WTC11 (cell line): ENCODE measurements around the gene KRTAP26-1. TPM values are rescaled to one million over a fixed set of nuclear protein-coding genes. Genes with fewer than 3 reads are reported as not detected.

Source experiments
- ATAC-seq: fragments of 200-7000 bp; cut with Tn5 transposase; 2 replicates; pipeline ENCODE4 v1.10.0; 2021; ENCODE audit warnings: mild to moderate bottlenecking, moderate library complexity
- CTCF ChIA-PET: fragments of 300-600 bp; sonication (Branson Sonifier 250); formaldehyde crosslinking; loops from one replicate; lab custom pipeline; 2021; ENCODE audit warnings: antibody characterized with exemption; lab: Charles Lee
- POLR2A ChIA-PET: fragments of 350-600 bp; sonication (Branson Sonifier 250); formaldehyde crosslinking; loops from one replicate; lab custom pipeline; 2021; ENCODE audit warnings: antibody characterized with exemption; lab: Charles Lee
- DNase-seq: peaks from one replicate; pipeline ENCODE4 v3.0.0; 2021; ENCODE audit warnings: low spot score
- H3K27ac Mint-ChIP-seq: 2 replicates; pipeline ENCODE4 v1.8.0; 2021; ENCODE audit warnings: mixed read lengths
- H3K27me3 Mint-ChIP-seq: 2 replicates; pipeline ENCODE4 v1.8.0; 2021; ENCODE audit warnings: low read depth, mild to moderate bottlenecking, moderate library complexity, mixed read lengths
- H3K36me3 Mint-ChIP-seq: 2 replicates; pipeline ENCODE4 v1.8.0; 2021; ENCODE audit warnings: mixed read lengths
- H3K4me1 Mint-ChIP-seq: 2 replicates; pipeline ENCODE4 v1.8.0; 2022; ENCODE audit warnings: mixed read lengths
- H3K4me3 Mint-ChIP-seq: 2 replicates; pipeline ENCODE4 v1.8.0; 2021; ENCODE audit warnings: mild to moderate bottlenecking, moderate library complexity, mixed read lengths
- H3K9me3 Mint-ChIP-seq: 2 replicates; pipeline ENCODE4 v1.8.0; 2021; ENCODE audit warnings: mixed read lengths
- AR ChIP-seq: fragments of 250-450 bp; sonication (Bioruptor Pico); IDR thresholded peaks from 2 replicates; pipeline ENCODE4 v1.9.0; 2021; ENCODE audit warnings: mild to moderate bottlenecking
- CDX4 ChIP-seq: fragments of 250-450 bp; sonication (Bioruptor Pico); IDR thresholded peaks from 2 replicates; pipeline ENCODE4 v1.9.0; 2021; ENCODE audit warnings: moderate library complexity, mild to moderate bottlenecking, inconsistent platforms, borderline replicate concordance
- CREB1 ChIP-seq: sonication (generic); formaldehyde crosslinking; IDR thresholded peaks from 2 replicates; pipeline ENCODE4 v1.8.0; 2023; ENCODE audit warnings: mild to moderate bottlenecking, missing genetic modification reagents
- ELF4 ChIP-seq: sonication (generic); formaldehyde crosslinking; IDR thresholded peaks from 2 replicates; pipeline ENCODE4 v1.8.1; 2022; ENCODE audit warnings: low read depth, mild to moderate bottlenecking, moderate library complexity, missing genetic modification reagents
- EMX1 ChIP-seq: fragments of 250-450 bp; sonication (Bioruptor Pico); IDR thresholded peaks from 2 replicates; pipeline ENCODE4 v1.8.0; 2021; ENCODE audit warnings: mild to moderate bottlenecking
- ERG ChIP-seq: fragments of 250-450 bp; sonication (Bioruptor Pico); IDR thresholded peaks from 2 replicates; pipeline ENCODE4 v1.8.0; 2021; ENCODE audit warnings: mild to moderate bottlenecking
- FOXK1 ChIP-seq: sonication (generic); formaldehyde crosslinking; IDR thresholded peaks from 2 replicates; pipeline ENCODE4 v1.8.0; 2022; ENCODE audit warnings: mild to moderate bottlenecking, moderate library complexity, missing genetic modification reagents
- FOXP4 ChIP-seq: sonication (generic); formaldehyde crosslinking; IDR thresholded peaks from 2 replicates; pipeline ENCODE4 v1.8.0; 2022; ENCODE audit warnings: mild to moderate bottlenecking, missing genetic modification reagents
- GABPB1 ChIP-seq: sonication (generic); formaldehyde crosslinking; IDR thresholded peaks from 2 replicates; pipeline ENCODE4 v1.8.1; 2023; ENCODE audit warnings: mild to moderate bottlenecking, missing genetic modification reagents
- MYBL2 ChIP-seq: sonication (generic); formaldehyde crosslinking; IDR thresholded peaks from 2 replicates; pipeline ENCODE4 v1.8.1; 2023; ENCODE audit warnings: mild to moderate bottlenecking, moderate library complexity, missing genetic modification reagents
- PRDM15 ChIP-seq: sonication (generic); formaldehyde crosslinking; IDR thresholded peaks from 2 replicates; pipeline ENCODE4 v1.8.0; 2022; ENCODE audit warnings: missing genetic modification reagents
- RORB ChIP-seq: fragments of 250-450 bp; sonication (Bioruptor Pico); IDR thresholded peaks from 2 replicates; pipeline ENCODE4 v1.9.0; 2021; ENCODE audit warnings: mild to moderate bottlenecking
- SP1 ChIP-seq: sonication (generic); formaldehyde crosslinking; conservative IDR thresholded peaks from 2 replicates; pipeline ENCODE4 v1.8.1; 2022; ENCODE audit warnings: missing genetic modification reagents
- USF1 ChIP-seq: sonication (generic); formaldehyde crosslinking; IDR thresholded peaks from 2 replicates; pipeline ENCODE4 v1.8.0; 2022; ENCODE audit warnings: mild to moderate bottlenecking, missing genetic modification reagents
- USF2 ChIP-seq: sonication (generic); formaldehyde crosslinking; IDR thresholded peaks from 2 replicates; pipeline ENCODE4 v1.8.1; 2023; ENCODE audit warnings: mild to moderate bottlenecking, missing genetic modification reagents, moderate library complexity
- ZNF121 ChIP-seq: sonication (generic); formaldehyde crosslinking; IDR thresholded peaks from 2 replicates; pipeline ENCODE4 v1.8.0; 2023; ENCODE audit warnings: missing genetic modification reagents
- ZNF219 ChIP-seq: sonication (generic); formaldehyde crosslinking; IDR thresholded peaks from 2 replicates; pipeline ENCODE4 v1.8.0; 2023; ENCODE audit warnings: missing genetic modification reagents, mild to moderate bottlenecking, borderline replicate concordance
- ZNF232 ChIP-seq: sonication (generic); formaldehyde crosslinking; IDR thresholded peaks from 2 replicates; pipeline ENCODE4 v1.8.0; 2022; ENCODE audit warnings: mild to moderate bottlenecking, missing genetic modification reagents
- ZNF263 ChIP-seq: sonication (generic); formaldehyde crosslinking; IDR thresholded peaks from 2 replicates; pipeline ENCODE4 v1.8.1; 2022; ENCODE audit warnings: low read depth, mild to moderate bottlenecking, moderate library complexity, missing genetic modification reagents
- ZNF423 ChIP-seq: fragments of 250-450 bp; sonication (Bioruptor Pico); IDR thresholded peaks from 2 replicates; pipeline ENCODE4 v2.1.2; 2022; ENCODE audit warnings: mild to moderate bottlenecking, moderate library complexity
- ZNF512 ChIP-seq: sonication (generic); formaldehyde crosslinking; IDR thresholded peaks from 2 replicates; pipeline ENCODE4 v1.8.1; 2022; ENCODE audit warnings: missing genetic modification reagents, borderline replicate concordance
- total RNA-seq: library from RNA; stranded (reverse); gene quantifications from 3 replicates; pipeline ENCODE4 v1.2.3, GENCODE V29; 2021

The KRTAP26-1 gene
- total RNA-seq, 1 experiment from 2014 or later = not detected

- Mint-ChIP-seq H3K27ac (no peak within 1 kb of the TSS; the same call in 1 of the 2 replicates), H3K27me3 (no peaks in the 10 kb centered on the region), H3K4me1 (peaks cover 21% of the 10 kb centered on the region), H3K36me3 (no peaks in the 10 kb centered on the region), H3K4me3 (no peak within 1 kb of the TSS), H3K9me3 (peaks cover 17% of the 10 kb centered on the region)
- ChIA-PET POLR2A (no interaction called here), CTCF (interaction anchor here (1.0 to 1.7 kb wide), 4 partner anchors 7 to 115 kb away, joined by 3 to 10 read pairs (median 6); no protein-coding TSS in a partner anchor)
- no peak for DNase-seq
- ATAC-seq = no peak
- TF ChIP-seq ERG = no peak
- TF ChIP-seq EMX1 (CRISPR knock-in tag) = no peak
- TF ChIP-seq GABPB1 (CRISPR knock-in tag) = no peak
- TF ChIP-seq ZNF512 = no peak
- no peak for TF ChIP-seq ZNF121 (CRISPR knock-in tag)
- no peak for TF ChIP-seq SP1 (CRISPR knock-in tag)
- TF ChIP-seq FOXP4 = no peak
- no peak for TF ChIP-seq RORB (CRISPR knock-in tag)
- TF ChIP-seq ZNF232 = no peak
- TF ChIP-seq ELF4 (CRISPR knock-in tag) = no peak
- TF ChIP-seq AR (CRISPR knock-in tag) = no peak
- no peak for TF ChIP-seq MYBL2 (CRISPR knock-in tag)
- TF ChIP-seq FOXK1 (CRISPR knock-in tag) = no peak
- no peak for TF ChIP-seq CREB1 (CRISPR knock-in tag)
- TF ChIP-seq CDX4 (CRISPR knock-in tag) = no peak
Measured at GRCh38 chr21:30348506-30348905, 28.4 kb upstream of the KRTAP26-1 start, which contains the start of gene KRTAP23-1. Gene KRTAP23-1 (minus strand): TSS chr21:30348606. CDS start chr21:30348606, 0 bp downstream.

- Mint-ChIP-seq H3K27ac (no peak overlapping the region), H3K9me3 (peaks cover 17% of the 10 kb centered on the region), H3K4me1 (peaks cover 14% of the 10 kb centered on the region), H3K27me3 (no peaks in the 10 kb centered on the region), H3K36me3 (no peaks in the 10 kb centered on the region), H3K4me3 (no peak overlapping the region)
- no peak for DNase-seq
- peak; percentile 48; the same call in 1 of the 2 replicates for ATAC-seq
- ChIA-PET POLR2A (no interaction called here), CTCF (interaction anchor here (0.5 to 2.2 kb wide), 9 partner anchors 14 to 252 kb away, joined by 3 to 19 read pairs (median 4); partner anchors contain the start of gene KRTAP13-4)
- TF ChIP-seq USF2 (CRISPR knock-in tag) (no peak), USF1 (CRISPR knock-in tag) (no peak), PRDM15 (CRISPR knock-in tag) (no peak), ZNF423 (CRISPR knock-in tag) (no peak), ZNF263 (CRISPR knock-in tag) (no peak), ZNF219 (CRISPR knock-in tag) (no peak)
Measured at GRCh38 chr21:30345014-30345413, 24.9 kb upstream of the KRTAP26-1 start.
